GM21529 (cell line): Measurements from ENCODE around the gene KSR2.
"Not testable (repeated sequence)": the region's sequence is repeated elsewhere in the genome, so short reads cannot be mapped to it uniquely, and the experiment has no call there.

Source experiments
- ATAC-seq: cut with Tn5 transposase; IDR thresholded peaks from one replicate; pipeline ENCODE4 v1.9.1; 2021; ENCODE audit not compliant: unreplicated experiment

Gene KSR2

DNA sequence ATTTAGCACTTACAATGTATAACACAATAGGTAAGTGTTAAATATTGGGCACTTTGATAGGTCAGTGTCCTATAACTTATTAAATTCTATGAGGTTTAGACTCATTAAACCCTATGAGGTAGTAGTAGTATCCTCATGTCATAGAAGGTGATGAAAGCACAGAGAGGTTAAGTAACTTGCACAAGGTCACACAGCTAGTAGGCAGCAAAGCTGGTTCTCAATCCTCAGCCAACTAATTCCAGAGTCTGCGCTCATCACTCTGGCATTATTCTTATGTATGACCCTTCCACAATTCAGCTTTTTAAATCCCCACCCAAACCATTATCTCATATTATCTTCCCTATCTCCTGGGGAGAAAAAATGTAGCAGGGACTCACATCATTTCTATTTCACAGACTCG lies 141.1 kb downstream of the KSR2 start:
- no peak for ATAC-seq

DNA sequence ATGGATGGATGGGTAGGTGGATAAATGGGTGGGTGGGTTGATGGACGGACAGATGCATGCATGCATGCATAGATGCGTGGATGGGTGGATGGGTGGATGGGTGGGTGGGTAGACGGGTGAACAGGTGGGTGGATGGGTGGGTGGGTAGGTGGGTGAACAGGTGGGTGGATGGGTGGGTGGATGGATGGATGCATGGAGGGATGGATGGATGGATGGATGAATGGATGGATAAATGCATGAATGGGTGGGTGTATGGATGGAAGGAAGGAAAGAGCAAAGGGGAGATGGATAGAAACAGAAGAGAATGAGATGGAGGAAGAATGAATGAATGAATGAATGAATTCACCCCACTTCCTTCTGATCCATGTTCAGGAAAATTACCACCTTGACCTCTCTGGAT lies 143.0 kb downstream of the KSR2 start:
- no peak for ATAC-seq

DNA sequence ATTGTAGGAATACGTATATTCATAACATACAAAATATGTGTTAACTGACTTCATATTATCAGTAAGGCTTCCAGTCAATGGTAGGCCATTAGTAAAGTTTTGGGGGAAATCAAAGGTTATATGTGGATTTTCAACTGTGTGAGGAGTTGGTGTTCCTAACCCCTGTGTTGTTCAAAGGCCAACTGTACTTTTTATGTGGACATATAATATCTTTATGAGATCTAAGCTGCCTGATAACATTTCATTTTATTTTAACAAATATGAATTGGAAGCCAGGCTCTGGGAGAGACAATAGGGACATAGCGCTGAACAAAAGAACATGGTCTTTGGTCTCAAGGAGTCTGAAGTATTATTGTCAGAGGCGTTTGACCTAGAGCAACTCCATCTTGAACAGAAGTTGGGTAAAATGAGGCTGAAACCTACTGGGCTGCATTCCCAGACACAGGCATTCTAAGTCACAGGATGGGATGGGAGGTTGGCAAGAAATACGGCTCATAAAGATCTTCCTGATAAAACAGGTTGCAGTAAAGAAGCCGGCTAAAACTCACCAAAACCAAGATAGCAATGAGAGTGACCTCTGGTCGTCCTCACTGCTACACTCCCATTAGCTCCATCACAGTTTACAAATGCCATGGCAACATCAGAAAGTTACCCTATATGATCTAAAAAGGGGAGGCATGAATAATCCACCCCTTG lies 147.2 kb downstream of the KSR2 start:
- ATAC-seq, result no peak

DNA sequence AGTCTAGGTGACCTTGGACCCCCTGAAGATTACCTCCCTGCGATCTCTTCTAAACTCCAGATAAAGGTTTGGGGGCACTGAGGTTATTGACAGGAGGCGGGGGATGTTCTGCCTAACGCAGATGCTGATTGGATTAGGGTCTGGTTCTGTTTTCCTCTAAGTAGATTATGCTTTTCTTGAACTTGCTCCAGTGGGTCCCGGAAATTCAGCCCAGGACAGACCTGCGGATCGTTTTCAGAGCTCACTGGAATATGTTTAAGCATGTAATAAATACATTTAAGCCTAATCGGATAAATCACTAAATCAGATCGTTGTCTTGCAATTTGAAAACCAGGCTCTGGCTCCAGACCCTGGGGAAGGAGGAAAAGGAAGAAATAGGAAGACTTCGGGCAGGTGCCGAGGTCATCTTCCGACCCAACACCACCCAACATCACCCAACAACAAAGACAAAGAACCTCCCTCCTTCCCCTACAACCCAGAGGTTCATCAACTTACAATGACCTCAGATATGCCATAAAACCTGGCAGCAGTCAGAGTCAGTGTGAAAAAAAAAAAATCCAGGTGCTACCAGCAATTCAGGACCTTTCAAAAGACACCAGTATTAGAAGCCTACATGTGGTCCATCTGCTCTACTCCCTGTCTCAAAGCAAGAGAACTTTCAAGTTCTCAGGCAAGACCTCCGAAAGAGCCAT lies 148.4 kb downstream of the KSR2 start:
- no peak for ATAC-seq

DNA sequence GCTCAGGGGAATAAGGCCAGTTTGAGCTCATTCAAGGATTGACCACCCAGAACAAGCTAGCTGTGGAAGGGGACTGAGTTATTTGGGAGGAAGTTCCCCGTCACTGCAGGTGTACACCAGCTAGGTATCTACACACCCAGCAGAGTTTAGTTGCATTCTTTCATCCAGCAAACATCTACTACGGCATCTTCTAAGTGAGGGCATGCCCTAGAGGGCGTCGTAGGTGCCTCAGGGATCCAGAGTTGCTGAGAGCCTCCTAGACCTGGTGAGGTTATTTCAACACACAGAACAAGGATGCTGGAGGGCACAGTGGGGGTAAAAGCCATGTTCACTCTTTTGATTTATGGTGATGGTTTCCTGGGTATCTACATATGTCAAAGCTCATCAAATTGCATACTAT lies 149.6 kb downstream of the KSR2 start:
- no peak for ATAC-seq

DNA sequence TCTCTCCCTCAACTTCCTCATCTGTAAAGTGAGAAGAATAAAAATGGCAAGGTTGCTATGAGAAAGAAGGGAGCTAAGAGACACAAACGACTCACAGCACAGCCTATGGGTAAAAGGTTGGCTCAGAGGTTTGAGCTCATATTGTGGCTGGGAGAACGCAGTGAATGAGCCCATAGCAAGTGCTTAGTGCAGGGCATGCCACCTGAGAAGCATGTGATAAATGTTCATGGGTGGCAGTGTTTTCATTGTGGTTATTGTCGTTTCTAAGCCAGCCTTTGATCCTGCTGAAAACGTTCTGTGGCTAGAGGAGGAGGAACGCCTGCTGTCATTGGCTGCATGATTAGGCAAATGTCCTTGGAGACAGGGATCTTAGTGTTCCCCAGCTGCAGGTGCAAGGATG lies 150.4 kb downstream of the KSR2 start:
- no peak for ATAC-seq

DNA sequence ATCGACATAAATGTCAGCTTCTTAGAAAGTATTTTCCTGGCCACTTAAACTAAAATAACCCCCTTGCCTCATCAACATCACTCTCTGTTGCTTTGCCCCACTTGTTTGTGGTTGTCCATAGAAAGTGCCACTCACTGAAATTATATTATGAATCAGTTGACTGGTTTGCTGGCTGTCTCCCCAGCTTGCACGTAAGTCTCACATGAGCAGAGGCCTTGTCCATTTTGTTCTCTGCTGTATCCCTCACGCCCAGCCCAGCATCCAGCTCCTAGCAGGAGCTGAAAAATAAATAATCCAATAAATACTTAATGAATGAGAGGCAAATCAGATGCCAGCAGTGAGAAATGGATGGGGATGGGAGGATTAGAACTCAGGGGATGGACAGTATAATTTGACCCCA lies 159.3 kb downstream of the KSR2 start:
- ATAC-seq, result no peak

DNA sequence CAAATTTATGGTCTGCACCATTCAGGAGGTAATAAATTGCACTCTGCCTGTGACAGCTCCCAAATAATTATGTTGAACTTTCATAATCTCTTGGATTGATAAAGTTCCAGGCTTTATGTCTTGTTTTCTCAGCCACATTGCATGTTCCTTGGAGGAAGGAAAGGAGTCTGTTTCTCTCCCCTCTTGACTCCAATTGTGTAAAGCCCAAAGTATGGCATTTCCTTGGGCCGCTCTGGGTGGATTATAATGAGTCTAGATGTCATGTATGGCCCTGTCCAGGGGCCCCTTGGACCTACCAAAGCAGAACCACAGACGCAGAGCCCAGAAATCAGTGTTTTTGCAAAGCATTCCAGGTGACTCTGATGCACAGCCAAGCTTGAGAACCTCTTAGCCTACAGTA lies 160.8 kb downstream of the KSR2 start:
- no peak for ATAC-seq

DNA sequence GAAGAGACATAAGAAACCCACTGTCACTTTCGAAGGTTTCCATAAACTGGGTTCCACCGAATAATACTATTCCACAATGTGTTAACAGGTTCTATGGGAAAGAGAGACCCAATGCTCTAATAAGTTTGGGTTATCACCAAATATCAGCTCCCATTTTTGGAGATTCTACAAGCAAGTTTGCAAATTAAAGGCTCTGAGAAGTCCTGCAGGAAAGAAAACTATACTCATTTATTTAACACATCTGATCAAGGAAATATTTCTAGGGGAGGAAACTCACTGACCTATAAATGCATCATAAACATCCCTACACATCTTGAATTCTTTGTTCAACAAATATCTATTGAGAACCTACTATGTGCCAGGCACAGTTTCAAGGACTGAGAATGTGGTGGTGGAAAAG lies 161.4 kb downstream of the KSR2 start:
- ATAC-seq, result no peak

DNA sequence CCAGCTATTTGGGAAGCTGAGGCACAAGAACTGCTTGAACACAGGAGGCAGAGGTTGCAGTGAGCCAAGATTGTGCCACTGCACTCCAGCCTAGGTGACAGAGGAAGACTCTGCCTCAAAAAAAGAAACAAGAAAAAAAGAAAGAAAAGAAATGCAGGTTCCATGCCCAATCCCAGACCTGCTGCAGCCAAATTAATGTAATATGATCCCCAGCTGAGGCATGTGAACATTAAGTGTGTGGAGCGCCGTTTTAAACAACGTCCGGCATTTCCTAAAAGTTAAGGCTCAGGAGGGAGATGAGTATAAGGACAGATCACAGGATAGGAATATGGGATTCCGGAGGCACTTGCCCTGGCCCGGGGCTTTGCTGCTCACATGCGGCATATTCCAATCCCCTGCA lies 162.9 kb downstream of the KSR2 start:
- ATAC-seq, result no peak

DNA sequence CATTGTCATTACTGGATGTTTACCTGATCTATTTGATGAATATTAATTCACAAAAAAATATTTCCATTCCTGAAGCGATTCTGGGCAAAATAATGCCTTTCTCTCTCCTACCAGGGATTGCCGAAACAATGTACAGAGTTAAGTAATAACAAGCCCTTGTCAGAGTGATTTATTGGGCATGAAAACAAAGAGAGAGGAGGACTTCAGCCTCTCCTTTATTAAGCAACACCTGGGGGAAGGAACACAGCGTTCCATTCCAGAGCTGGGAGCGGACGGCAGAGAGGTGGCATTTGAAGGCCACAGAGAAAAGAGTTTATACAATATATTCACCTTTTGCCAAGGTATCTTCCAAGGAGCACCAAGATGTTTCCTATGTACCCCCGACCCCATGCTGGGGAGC lies 165.8 kb downstream of the KSR2 start:
- no peak for ATAC-seq

DNA sequence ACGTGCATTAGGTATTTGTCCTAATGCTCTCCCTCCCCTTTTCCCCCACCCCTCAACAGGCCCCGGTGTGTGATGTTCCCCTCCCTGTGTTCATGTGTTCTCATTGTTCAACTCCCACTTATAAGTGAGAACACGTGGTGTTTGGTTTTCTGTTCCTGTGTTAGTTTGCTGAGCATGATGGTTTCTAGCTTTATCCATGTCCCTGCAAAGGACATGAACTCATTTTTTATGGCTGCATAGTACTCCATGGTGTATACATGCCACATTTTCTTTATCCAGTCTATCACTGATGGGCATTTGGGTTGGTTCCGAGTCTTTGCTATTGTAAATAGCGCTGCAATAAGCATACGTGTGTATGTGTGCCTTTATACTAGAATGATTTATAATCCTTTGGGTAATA lies 168.1 kb downstream of the KSR2 start:
- not testable (repeated sequence) for ATAC-seq

DNA sequence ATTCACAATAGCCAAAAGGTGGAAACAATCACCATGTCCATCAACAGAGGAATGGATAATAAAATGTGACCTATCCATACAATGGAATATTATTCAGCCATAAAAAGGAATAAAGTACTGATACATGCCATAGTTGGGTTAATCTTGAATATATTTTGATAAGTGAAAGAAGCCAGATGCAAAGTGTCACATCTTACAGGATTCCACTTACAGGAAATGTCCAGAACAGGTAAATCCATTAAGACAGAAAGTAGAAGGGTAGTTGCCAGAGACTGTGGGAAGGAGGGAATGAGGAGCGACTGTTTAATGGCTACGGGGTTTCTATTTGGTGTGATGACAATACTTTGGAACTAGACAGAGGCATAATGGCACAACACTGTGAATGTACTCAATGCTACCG lies 171.6 kb downstream of the KSR2 start:
- no peak for ATAC-seq

DNA sequence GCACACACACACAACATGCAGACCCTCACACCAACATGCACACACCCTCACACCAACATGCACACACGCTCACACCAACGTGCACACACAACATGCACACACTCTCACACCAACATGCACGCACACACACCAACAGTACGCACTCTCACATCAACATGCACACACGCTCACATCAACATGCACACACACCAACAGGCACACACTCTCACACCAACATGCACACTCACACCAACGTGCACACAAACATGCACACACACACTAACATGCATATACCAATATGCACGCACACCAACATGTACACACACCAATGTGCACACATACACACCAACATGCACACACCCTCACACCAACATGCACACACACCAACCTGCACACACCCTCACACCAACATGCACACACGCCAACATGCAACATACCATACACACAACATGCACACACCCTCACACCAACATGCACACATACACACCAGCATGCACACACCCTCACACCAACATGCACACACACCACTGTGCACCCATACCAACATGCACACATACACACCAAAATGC lies 175.8 kb downstream of the KSR2 start:
- no peak for ATAC-seq

DNA sequence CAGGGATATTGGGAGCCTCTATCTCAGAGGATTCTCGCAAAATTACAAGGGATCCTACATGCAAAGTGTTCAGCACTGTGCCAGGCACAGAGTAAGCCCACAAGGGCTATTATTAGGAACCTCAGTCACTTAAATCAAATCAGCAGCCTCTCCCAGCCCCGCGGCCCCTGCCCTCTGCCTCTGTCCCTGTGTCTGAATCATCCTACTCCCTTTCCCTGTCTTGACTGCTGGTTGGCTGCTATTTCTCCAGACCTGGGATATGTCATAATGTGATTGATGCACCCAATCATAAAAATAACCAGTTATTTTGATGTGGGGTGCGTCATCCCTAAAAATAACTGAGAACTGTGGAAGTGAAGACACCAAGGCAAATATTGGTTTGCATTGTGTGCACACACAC lies 176.3 kb downstream of the KSR2 start:
- ATAC-seq, result no peak

DNA sequence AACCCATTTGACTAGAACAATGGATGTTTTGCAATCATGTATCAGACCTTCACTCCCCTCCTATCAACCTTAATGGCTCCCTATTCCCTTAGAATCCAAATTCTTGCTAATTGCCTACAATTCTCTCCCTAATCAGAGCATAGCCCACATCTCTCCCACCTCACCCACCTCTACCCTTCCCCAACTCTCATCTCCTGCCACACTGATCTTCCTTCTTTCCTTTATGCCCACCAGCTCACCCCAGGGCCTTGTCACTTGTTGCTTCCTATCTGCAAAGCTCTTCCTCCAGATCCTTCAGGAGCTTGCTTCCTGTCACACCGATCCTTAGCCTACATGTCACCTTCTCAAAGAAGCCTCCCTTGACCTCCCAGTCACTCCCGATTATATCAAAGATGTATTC lies 177.8 kb downstream of the KSR2 start:
- no peak for ATAC-seq

DNA sequence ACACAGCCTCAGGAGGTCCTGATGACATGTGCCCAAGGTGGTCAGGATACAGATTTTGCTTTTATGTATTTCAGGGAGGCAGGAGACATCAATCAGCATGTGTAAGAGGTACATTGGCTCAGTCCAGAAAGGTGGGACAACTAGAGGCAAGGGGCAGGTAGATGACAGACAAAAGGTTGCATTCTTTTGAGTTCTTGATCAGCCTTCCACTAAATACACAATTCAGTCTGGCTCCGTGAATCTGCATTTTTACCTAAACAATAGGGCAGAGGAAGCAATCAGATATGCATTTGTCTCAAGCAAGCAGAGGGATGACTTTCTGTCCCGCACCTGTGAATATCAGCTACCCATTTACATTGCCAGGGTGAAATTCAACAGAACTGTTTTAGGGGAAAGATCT lies 178.6 kb downstream of the KSR2 start:
- no peak for ATAC-seq

DNA sequence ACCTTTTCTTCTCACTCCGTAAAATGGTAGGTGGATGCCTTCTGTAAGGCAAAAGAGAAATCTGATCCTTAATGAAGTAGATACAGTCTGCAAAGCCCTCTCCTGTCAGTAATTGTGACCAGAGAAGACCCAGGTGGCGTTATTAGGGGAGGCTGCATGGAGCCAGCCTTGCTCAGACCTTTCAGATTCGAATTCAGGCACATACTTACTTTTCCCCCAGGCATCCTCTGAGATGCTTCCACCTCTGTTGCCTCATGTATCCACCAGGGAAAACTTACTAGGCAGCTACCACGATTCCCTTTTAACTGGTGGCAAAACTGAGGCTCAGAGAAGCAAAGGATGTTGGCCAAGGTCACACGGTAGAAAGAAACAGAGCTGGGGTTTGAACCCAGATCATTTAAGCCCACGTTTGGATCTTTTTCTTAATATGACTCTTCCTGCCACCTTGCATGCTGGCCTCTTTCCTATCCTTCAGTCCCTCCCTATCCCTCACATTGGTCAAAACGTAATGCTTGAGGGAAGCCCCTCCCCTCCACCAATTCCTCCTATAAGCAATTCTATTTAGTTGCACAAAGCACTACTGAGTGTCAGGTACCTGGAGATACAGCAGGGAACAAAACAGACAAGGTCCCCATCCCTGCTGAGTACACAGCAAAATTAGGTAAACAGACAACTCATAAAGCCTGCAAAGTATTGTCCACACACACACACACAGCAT lies 179.4 kb downstream of the KSR2 start:
- ATAC-seq, result no peak

DNA sequence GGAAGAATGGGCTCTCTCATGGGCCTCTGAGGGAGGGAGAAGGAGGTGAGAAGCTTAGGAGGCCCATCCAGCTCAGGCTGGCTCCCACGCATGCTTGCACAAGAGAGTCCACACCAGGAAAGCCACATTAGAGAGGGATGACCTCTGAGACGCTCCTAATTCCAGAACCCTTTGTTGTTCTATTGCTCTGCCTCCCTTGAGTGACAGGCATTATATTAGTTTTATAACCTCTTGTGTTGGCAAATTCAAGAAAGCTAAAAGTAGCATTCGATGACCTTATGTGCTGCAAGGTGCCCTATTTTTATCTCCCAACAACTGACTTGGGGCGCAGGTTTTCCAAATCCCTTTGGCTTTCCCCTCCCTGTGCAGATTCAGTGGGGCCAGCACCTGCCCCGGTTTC lies 190.1 kb downstream of the KSR2 start:
- ATAC-seq, result no peak

DNA sequence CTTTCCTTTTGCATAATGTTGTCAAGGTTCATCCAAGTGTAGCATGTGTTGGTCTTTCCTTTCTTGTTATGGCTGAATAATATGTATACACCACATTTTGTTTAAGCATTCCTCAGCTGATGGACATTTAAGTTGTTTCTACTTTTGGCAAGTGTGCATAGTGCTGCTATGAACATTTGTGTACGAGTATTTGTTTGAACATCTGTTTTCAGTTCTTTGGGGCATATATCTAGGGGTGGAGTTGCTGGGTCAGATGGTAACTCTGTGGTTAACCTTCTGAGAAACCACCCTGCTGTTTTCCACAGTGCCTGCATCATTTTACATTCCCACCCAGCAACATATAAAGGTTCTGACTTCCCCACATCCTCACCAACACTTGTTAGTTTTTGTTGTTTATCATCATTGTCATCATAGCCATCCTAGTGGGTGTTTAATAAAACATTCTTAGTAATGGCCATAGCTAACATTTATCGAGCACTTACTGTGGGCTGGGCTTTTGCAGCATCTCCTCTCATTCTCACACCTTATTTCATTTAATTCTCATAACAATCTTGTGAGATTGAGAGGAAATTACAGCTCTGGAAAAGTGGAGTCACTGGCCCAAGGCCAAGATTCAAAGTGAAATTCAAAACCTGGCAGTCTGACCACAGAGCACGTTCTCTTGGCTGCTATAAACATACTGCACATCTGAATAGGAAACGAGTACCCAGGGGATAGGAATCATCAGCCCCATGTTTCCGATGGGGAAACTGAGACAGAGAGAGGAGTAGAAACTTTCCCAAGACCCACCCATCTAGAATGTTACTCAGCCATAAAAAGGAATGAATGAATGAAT lies 193.6 kb downstream of the KSR2 start:
- no peak for ATAC-seq

DNA sequence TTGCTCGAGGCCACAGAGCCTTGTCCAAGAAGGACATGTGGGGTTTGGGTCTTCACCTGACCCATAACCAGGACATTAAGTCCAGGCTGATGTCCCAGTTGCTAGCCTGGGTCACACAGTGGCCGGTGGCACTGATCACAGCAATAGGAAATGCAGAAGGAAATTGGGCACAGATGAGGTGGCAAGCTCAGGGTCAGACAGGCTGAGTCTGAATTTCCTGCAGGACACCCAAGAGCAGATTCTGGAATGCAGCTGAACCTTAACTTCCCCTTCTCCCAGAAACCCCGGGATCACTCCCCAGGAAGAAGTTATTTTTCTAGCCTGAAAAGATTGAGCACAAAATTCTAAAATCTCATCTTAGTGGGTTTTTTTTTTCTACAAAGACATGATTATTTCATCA lies 199.9 kb downstream of the KSR2 start:
- ATAC-seq, result no peak
